Gastroesophageal sphincter (tissue), 3 donors: ENCODE measurements around the gene IGSF9.

Experiments
- CTCF ChIP-seq, 4 experiments: fragments of 200-600 bp in 2 of 4; fragments of 450-650 bp in 2 of 4; sonication (generic) in 1 of 4; IDR thresholded peaks; one replicate each; pipeline ENCODE4 v1.5.1; 2017 to 2019; ENCODE audit warnings: antibody characterized with exemption in 4 of 4, mild to moderate bottlenecking in 2 of 4, moderate library complexity in 2 of 4
- POLR2A ChIP-seq, 2 donors: fragments of 450-650 bp; IDR thresholded peaks; one replicate each; pipeline ENCODE4 v1.6.1; 2017; ENCODE audit warnings: antibody characterized with exemption in 2 of 2, mild to moderate bottlenecking in 2 of 2, moderate library complexity in 1 of 2

GRCh38 chr1:159927211-159927848 lies 18.1 kb downstream of the IGSF9 start:
- no peak for TF ChIP-seq CTCF (IDR thresholded peaks at IDR 0.05)
- TF ChIP-seq POLR2A (IDR thresholded peaks at IDR 0.05) = no peak
